Measurements from ENCODE around the gene TTC33.

- TF ChIP-seq, protein P1, sequence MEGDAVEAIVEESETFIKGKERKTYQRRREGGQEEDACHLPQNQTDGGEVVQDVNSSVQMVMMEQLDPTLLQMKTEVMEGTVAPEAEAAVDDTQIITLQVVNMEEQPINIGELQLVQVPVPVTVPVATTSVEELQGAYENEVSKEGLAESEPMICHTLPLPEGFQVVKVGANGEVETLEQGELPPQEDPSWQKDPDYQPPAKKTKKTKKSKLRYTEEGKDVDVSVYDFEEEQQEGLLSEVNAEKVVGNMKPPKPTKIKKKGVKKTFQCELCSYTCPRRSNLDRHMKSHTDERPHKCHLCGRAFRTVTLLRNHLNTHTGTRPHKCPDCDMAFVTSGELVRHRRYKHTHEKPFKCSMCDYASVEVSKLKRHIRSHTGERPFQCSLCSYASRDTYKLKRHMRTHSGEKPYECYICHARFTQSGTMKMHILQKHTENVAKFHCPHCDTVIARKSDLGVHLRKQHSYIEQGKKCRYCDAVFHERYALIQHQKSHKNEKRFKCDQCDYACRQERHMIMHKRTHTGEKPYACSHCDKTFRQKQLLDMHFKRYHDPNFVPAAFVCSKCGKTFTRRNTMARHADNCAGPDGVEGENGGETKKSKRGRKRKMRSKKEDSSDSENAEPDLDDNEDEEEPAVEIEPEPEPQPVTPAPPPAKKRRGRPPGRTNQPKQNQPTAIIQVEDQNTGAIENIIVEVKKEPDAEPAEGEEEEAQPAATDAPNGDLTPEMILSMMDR (IDR thresholded peaks at IDR 0.05 in 4 of 5, conservative IDR thresholded peaks at IDR 0.05 in 1 of 5) = no peak
- no peak for TF ChIP-seq POLR2A (IDR thresholded peaks at IDR 0.05)
Measured at GRCh38 chr5:40550481-40550880, 205.3 kb downstream of the TTC33 start.
